Activated naive CD8-positive, alpha-beta T cell (primary cell): ENCODE results near the gene TULP4.
A peak's percentile ranks its signal among the peaks of the same experiment; 100 is the strongest.

Source experiments
- H3K27ac Mint-ChIP-seq: one replicate; pipeline ENCODE4 v1.8.0; 2021; ENCODE audit warnings: mixed read lengths
- H3K27me3 Mint-ChIP-seq: one replicate; pipeline ENCODE4 v1.8.0; 2021; ENCODE audit warnings: mixed read lengths
- H3K36me3 Mint-ChIP-seq: one replicate; pipeline ENCODE4 v1.8.0; 2021; ENCODE audit warnings: mixed read lengths
- H3K4me1 Mint-ChIP-seq: one replicate; pipeline ENCODE4 v1.8.0; 2021; ENCODE audit warnings: low read depth, mixed read lengths
- H3K4me3 Mint-ChIP-seq: one replicate; pipeline ENCODE4 v1.8.0; 2021; ENCODE audit warnings: mild to moderate bottlenecking, mixed read lengths
- H3K9me3 Mint-ChIP-seq: one replicate; pipeline ENCODE4 v1.8.0; 2021; ENCODE audit warnings: low read depth, mixed read lengths

TULP4 gene

GRCh38 chr6:158303210-158303731, 9.0 kb upstream of the TULP4 start:
- Mint-ChIP-seq H3K36me3 (peaks cover 22% of the 10 kb centered on the region), H3K27me3 (no peaks in the 10 kb centered on the region), H3K4me3 (no peak overlapping the region), H3K27ac (no peak overlapping the region), H3K4me1 (no peaks in the 10 kb centered on the region), H3K9me3 (no peaks in the 10 kb centered on the region)

- no peak overlapping the region for H3K27ac Mint-ChIP-seq
- H3K4me3 Mint-ChIP-seq, result no peak overlapping the region
- no peaks in the 10 kb centered on the region for H3K4me1 Mint-ChIP-seq
- no peaks in the 10 kb centered on the region for H3K9me3 Mint-ChIP-seq
- H3K27me3 Mint-ChIP-seq, result no peaks in the 10 kb centered on the region
- peaks cover 17% of the 10 kb centered on the region for H3K36me3 Mint-ChIP-seq
Measured at GRCh38 chr6:158304254-158304653, 8.0 kb upstream of the TULP4 start.

- no peaks in the 10 kb centered on the region for H3K9me3 Mint-ChIP-seq
- no peaks in the 10 kb centered on the region for H3K27me3 Mint-ChIP-seq
- H3K4me3 Mint-ChIP-seq, result no peak overlapping the region
- H3K4me1 Mint-ChIP-seq, result no peaks in the 10 kb centered on the region
- H3K27ac Mint-ChIP-seq, result no peak overlapping the region
- peaks cover 27% of the 10 kb centered on the region for H3K36me3 Mint-ChIP-seq
Measured at GRCh38 chr6:158309814-158310213, 2.5 kb upstream of the TULP4 start.

- H3K4me3 Mint-ChIP-seq, result no peak overlapping the region
- no peaks in the 10 kb centered on the region for H3K27me3 Mint-ChIP-seq
- no peak overlapping the region for H3K27ac Mint-ChIP-seq
- no peaks in the 10 kb centered on the region for H3K4me1 Mint-ChIP-seq
- peaks cover 33% of the 10 kb centered on the region for H3K36me3 Mint-ChIP-seq
- peaks cover 4% of the 10 kb centered on the region for H3K9me3 Mint-ChIP-seq
Measured at GRCh38 chr6:158311193-158311592, 1.1 kb upstream of the TULP4 start.

- peaks cover 4% of the 10 kb centered on the region for H3K9me3 Mint-ChIP-seq
- H3K4me3 Mint-ChIP-seq, result no peak overlapping the region
- no peaks in the 10 kb centered on the region for H3K4me1 Mint-ChIP-seq
- H3K27me3 Mint-ChIP-seq, result no peaks in the 10 kb centered on the region
- peaks cover 33% of the 10 kb centered on the region for H3K36me3 Mint-ChIP-seq
- H3K27ac Mint-ChIP-seq, result no peak overlapping the region
Measured at GRCh38 chr6:158311626-158312025, 639 bp upstream of the TULP4 start.

GRCh38 chr6:158312672-158313397, 570 bp downstream of the TULP4 start:
- Mint-ChIP-seq H3K4me3 (no peak overlapping the region), H3K9me3 (peaks cover 4% of the 10 kb centered on the region), H3K27me3 (no peaks in the 10 kb centered on the region), H3K27ac (peak overlapping the region; percentile 34), H3K36me3 (peaks cover 38% of the 10 kb centered on the region), H3K4me1 (peaks cover 1% of the 10 kb centered on the region)

- no peaks in the 10 kb centered on the region for H3K27me3 Mint-ChIP-seq
- no peak overlapping the region for H3K4me3 Mint-ChIP-seq
- peaks cover 4% of the 10 kb centered on the region for H3K9me3 Mint-ChIP-seq
- peaks cover 7% of the 10 kb centered on the region for H3K4me1 Mint-ChIP-seq
- no peak overlapping the region for H3K27ac Mint-ChIP-seq
- H3K36me3 Mint-ChIP-seq, result peaks cover 38% of the 10 kb centered on the region
Measured at GRCh38 chr6:158313989-158314388, 1.7 kb downstream of the TULP4 start.

- Mint-ChIP-seq H3K4me1 (peaks cover 11% of the 10 kb centered on the region), H3K9me3 (peaks cover 4% of the 10 kb centered on the region), H3K4me3 (no peak overlapping the region), H3K27me3 (no peaks in the 10 kb centered on the region), H3K36me3 (peaks cover 38% of the 10 kb centered on the region), H3K27ac (no peak overlapping the region)
Measured at GRCh38 chr6:158314737-158315136, 2.5 kb downstream of the TULP4 start.

- Mint-ChIP-seq H3K27me3 (no peaks in the 10 kb centered on the region), H3K9me3 (peaks cover 4% of the 10 kb centered on the region), H3K27ac (no peak overlapping the region), H3K4me3 (no peak overlapping the region), H3K36me3 (peaks cover 39% of the 10 kb centered on the region), H3K4me1 (peaks cover 13% of the 10 kb centered on the region)
Measured at GRCh38 chr6:158316022-158316421, 3.8 kb downstream of the TULP4 start.

GRCh38 chr6:158321960-158322359, 9.7 kb downstream of the TULP4 start:
- Mint-ChIP-seq H3K4me1 (peaks cover 54% of the 10 kb centered on the region), H3K27ac (peak overlapping the region; percentile 1), H3K27me3 (no peaks in the 10 kb centered on the region), H3K9me3 (no peaks in the 10 kb centered on the region), H3K36me3 (peaks cover 18% of the 10 kb centered on the region), H3K4me3 (no peak overlapping the region)

GRCh38 chr6:158322400-158322723, 10.1 kb downstream of the TULP4 start:
- peaks cover 58% of the 10 kb centered on the region for H3K4me1 Mint-ChIP-seq
- no peaks in the 10 kb centered on the region for H3K9me3 Mint-ChIP-seq

GRCh38 chr6:158322724-158323560, 10.7 kb downstream of the TULP4 start:
- Mint-ChIP-seq H3K27me3 (no peaks in the 10 kb centered on the region), H3K36me3 (peaks cover 15% of the 10 kb centered on the region)

More at GRCh38 chr6:158322400-158322723, 10.1 kb downstream of the TULP4 start:
- Mint-ChIP-seq H3K36me3 (peaks cover 15% of the 10 kb centered on the region), H3K27ac (peak overlapping the region; percentile 1), H3K27me3 (no peaks in the 10 kb centered on the region), H3K4me3 (no peak overlapping the region)

GRCh38 chr6:158323561-158323958, 11.3 kb downstream of the TULP4 start:
- H3K9me3 Mint-ChIP-seq, result no peaks in the 10 kb centered on the region
- no peak overlapping the region for H3K4me3 Mint-ChIP-seq
- H3K36me3 Mint-ChIP-seq, result peaks cover 15% of the 10 kb centered on the region
- H3K4me1 Mint-ChIP-seq, result peaks cover 60% of the 10 kb centered on the region
- no peak overlapping the region for H3K27ac Mint-ChIP-seq
- no peaks in the 10 kb centered on the region for H3K27me3 Mint-ChIP-seq

More at GRCh38 chr6:158322724-158323560, 10.7 kb downstream of the TULP4 start:
- no peak overlapping the region for H3K27ac Mint-ChIP-seq
- H3K9me3 Mint-ChIP-seq, result no peaks in the 10 kb centered on the region
- H3K4me3 Mint-ChIP-seq, result no peak overlapping the region
- H3K4me1 Mint-ChIP-seq, result peaks cover 60% of the 10 kb centered on the region

GRCh38 chr6:158324136-158324535, 11.9 kb downstream of the TULP4 start:
- H3K4me1 Mint-ChIP-seq, result peaks cover 58% of the 10 kb centered on the region
- H3K36me3 Mint-ChIP-seq, result peaks cover 15% of the 10 kb centered on the region
- H3K27ac Mint-ChIP-seq, result no peak overlapping the region
- H3K27me3 Mint-ChIP-seq, result no peaks in the 10 kb centered on the region
- no peak overlapping the region for H3K4me3 Mint-ChIP-seq
- no peaks in the 10 kb centered on the region for H3K9me3 Mint-ChIP-seq

- Mint-ChIP-seq H3K27me3 (no peaks in the 10 kb centered on the region), H3K36me3 (peaks cover 15% of the 10 kb centered on the region), H3K27ac (peak overlapping the region; percentile 36), H3K4me1 (peaks cover 49% of the 10 kb centered on the region), H3K4me3 (no peak overlapping the region), H3K9me3 (no peaks in the 10 kb centered on the region)
Measured at GRCh38 chr6:158327211-158327610, 14.9 kb downstream of the TULP4 start.
